Thyroid gland (tissue), 4 donors: ENCODE measurements around the gene SMURF1.

Experiments
- POLR2A ChIP-seq, 2 donors: fragments of 450-650 bp; IDR thresholded peaks; one replicate each; pipeline ENCODE4 v1.6.1; 2017; ENCODE audit warnings: antibody characterized with exemption in 2 of 2, mild to moderate bottlenecking in 2 of 2, moderate library complexity in 1 of 2
- TF ChIP-seq, protein P1 (sequence below), 6 experiments: fragments of 200-600 bp in 3 of 6; fragments of 450-650 bp in 3 of 6; sonication (generic) in 3 of 6; IDR thresholded peaks; one replicate each; pipeline ENCODE4 v1.5.1; 2016 to 2019; ENCODE audit warnings: antibody characterized with exemption in 6 of 6, mild to moderate bottlenecking in 2 of 6, inconsistent platforms in 1 of 6, moderate library complexity in 1 of 6

DNA sequence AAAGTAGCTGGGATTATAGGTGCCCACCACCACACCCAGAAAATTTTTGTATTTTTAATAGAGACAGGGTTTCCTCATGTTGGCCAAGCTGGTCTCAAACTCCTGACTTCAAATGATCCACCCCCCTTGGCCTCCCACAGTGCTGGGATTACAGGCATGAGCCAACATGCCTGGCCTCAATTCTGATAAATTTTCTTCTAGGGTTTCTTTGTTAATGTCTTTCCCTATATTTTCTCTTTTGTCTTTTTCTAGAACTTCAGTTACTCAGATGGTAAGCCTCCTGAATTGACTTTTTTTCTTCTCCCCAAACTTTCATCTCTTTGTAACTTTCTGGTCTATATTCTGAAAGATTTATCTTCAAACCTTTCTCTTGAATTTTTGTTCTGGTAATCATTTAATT is 12.7 kb upstream of the SMURF1 start:
- no peak for TF ChIP-seq POLR2A (IDR thresholded peaks at IDR 0.05)
- TF ChIP-seq, protein P1, sequence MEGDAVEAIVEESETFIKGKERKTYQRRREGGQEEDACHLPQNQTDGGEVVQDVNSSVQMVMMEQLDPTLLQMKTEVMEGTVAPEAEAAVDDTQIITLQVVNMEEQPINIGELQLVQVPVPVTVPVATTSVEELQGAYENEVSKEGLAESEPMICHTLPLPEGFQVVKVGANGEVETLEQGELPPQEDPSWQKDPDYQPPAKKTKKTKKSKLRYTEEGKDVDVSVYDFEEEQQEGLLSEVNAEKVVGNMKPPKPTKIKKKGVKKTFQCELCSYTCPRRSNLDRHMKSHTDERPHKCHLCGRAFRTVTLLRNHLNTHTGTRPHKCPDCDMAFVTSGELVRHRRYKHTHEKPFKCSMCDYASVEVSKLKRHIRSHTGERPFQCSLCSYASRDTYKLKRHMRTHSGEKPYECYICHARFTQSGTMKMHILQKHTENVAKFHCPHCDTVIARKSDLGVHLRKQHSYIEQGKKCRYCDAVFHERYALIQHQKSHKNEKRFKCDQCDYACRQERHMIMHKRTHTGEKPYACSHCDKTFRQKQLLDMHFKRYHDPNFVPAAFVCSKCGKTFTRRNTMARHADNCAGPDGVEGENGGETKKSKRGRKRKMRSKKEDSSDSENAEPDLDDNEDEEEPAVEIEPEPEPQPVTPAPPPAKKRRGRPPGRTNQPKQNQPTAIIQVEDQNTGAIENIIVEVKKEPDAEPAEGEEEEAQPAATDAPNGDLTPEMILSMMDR (IDR thresholded peaks at IDR 0.05), result no peak
